Lung microvascular endothelial cell (primary cell): Measurements from ENCODE around the gene LSR. TPM values are rescaled to one million over a fixed set of nuclear protein-coding genes. Genes with fewer than 3 reads are reported as not detected.

ENCODE experiments used
- DNase-seq, 2 donors: peaks; one replicate each; pipeline versions ENCODE4 v3.0.0 to v3.0.0-alpha.2; 2010; ENCODE audit warnings: low read depth in 2 of 2
- total RNA-seq: library from RNA; depleted of rRNA; stranded (reverse); fragments of >200 nt; gene quantifications from 2 replicates; pipeline ENCODE4 v1.2.1, GENCODE V29; 2014

The LSR gene, protein sequence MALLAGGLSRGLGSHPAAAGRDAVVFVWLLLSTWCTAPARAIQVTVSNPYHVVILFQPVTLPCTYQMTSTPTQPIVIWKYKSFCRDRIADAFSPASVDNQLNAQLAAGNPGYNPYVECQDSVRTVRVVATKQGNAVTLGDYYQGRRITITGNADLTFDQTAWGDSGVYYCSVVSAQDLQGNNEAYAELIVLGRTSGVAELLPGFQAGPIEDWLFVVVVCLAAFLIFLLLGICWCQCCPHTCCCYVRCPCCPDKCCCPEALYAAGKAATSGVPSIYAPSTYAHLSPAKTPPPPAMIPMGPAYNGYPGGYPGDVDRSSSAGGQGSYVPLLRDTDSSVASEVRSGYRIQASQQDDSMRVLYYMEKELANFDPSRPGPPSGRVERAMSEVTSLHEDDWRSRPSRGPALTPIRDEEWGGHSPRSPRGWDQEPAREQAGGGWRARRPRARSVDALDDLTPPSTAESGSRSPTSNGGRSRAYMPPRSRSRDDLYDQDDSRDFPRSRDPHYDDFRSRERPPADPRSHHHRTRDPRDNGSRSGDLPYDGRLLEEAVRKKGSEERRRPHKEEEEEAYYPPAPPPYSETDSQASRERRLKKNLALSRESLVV
- 0.20 and 0.44 TPM in 2 replicates for total RNA-seq

DNA sequence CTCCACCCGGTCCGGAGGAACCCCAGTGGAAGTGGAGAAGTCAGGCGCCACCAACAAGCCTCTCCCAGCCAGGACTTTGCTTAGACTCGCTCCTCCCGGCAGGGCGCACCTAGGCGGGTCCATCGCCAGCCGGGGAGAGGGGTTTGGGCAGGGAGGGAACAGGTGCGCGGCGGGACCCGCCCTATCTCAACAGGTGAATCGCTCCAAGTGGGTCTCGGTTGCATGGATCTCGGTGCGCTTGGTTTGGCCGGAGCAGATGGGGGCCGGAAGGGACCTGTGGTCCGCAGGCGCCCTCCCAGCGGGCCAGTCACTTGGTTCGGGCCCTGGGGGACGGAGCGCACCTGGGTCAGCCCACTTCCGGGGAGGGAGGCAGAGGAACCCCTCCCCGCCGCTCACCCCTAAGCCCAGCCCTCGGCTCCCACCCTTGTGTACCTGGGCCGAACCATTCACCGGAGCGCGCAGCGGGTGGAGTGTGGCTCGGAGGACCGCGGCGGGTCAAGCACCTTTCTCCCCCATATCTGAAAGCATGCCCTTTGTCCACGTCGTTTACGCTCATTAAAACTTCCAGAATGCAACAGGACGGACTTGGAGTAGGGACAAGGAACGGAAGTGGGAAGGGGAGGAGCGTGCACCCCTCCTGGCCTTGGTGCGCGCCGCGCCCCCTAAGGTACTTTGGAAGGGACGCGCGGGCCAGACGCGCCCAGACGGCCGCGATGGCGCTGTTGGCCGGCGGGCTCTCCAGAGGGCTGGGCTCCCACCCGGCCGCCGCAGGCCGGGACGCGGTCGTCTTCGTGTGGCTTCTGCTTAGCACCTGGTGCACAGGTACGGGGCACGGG is at the start of gene LSR:
Gene LSR, plus strand, starts transcription at position 693 of the 836 bp plus-strand sequence. Its CDS starts 21 bp downstream, at position 714.
- no peak for DNase-seq

DNA sequence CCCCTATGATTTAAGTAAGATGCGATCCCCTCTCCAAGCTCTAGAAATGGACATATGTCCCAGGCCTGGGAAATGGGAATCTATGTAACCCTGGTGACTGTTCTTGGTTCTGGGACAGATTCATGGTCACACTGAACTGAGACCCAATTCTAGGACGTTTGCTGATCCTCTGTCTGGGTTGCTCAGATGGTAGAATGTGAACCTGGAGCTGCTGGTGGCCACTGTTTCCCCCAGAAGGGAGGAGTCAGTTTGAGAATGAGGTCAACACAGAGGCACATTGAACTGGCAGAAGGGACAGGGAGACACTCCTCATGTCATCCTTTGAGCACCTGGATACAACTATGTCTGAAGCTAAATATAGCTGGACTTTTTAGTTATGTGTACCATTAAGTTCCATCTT is 49.3 kb upstream of the LSR start:
- DNase-seq, result no peak

DNA sequence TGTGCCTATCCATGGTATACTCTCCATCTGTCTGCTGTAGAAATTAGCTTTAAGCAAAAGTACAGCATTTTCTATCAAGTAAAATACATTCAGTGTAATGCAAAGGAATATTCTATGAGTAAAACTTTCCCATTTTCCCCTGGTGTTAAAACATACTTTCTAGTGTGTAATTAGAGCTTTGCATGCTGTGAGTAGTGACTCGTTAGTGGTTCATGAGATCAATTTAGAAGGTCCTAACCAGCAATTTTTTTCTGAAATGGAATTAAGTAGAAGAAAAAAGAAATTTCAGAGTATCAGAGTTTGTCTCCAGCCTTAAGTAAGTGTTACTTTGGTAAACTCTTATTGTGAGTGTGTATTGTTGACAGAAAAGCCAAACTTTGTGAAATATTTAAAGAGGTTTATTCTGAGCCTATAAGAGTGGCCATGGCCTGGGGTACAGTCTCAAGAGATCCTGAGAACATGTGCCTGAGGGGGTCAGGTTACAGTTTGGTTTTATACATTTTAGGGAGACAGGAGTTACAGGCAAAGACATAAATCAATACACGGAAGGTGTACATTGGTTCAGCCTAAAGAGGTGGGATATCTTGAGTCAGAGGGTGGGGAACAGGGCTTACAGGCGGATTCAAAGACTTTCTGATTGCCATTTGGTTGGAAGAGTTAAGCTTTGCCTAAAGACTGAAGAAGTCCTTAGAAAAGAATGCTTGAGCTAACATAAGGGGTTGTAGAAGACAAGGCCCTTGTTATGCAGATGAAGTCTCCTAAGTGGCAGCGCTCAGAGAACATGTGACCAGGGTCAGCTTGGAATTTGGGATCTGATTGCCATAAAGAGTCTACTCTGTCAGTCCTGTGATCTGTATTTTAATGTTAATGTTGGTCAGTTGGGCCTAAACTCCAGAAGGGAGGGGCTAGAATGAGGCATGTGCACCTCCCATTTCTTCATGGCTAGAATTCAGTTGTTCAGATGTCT is 45.8 kb upstream of the LSR start:
- DNase-seq, result no peak

DNA sequence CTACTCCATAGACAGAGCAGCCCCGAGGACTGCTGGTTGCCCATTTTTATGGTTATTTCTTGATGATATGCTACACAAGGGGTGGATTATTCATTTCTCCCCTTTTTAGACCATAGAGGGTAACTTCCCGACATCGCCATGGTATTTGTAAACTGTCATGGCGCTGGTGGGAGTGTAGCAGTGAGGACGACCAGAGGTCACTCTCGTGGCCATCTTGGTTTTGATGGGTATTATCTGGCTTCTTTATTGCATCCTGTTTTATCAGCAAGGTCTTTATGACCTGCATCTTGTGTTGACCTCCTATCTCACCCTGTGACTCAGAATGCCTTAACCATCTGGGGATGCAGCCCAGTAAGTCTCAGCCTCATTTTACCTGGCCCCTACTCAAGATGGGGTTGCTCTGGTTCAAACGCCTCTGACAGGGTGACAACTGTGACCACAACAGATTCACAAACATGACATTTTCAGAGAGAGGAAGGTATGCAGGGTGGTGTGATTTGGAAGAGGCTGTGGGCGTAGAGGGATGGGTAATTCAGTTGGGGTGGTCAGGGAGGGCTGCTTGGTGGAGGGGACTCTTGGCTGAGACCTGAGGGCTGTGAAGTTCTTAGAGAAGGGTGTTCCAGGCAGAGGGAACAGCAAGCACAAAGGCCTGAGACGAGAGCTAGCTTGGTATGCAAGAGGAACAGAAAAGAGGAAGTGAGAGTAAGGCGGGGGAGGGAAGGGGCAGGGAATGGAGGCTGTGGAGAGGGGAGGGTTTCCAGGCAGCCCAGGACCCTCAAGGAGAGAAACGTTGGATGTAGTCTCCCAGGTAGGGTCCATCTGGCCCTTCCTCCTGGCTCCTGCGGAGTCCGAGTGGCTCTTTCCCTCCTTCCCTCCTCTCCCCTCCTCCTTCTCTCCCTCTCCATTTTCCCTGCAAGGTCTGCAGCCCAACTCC is 43.7 kb upstream of the LSR start:
- no peak for DNase-seq

DNA sequence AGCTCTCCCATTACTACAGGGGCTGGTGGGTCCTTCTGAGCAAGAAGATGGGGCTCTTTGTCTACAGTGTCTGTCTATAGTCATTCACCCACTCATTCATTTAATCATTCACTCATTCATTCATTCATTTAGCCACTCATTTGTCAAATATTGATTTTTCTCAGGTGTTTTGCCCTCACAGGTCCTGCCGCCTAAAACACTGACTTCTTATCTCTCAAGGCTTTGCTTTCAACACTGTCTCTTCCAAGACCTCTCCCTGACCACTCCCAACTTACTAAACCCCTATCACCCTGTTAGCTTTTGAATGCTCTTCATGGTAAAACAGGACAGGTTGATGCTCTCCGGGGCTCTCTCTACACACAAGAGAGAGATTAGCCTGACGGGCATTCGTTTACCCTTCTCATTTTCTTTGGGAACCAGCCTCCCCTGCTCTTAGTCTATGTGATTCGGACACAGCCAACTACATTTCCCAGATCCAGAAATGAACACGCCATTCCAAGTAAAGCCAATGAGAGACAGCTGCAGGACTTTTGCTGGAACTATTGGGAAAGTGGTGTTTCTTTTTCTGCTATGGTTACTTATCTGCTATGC is 43.0 kb upstream of the LSR start:
- DNase-seq, result no peak

DNA sequence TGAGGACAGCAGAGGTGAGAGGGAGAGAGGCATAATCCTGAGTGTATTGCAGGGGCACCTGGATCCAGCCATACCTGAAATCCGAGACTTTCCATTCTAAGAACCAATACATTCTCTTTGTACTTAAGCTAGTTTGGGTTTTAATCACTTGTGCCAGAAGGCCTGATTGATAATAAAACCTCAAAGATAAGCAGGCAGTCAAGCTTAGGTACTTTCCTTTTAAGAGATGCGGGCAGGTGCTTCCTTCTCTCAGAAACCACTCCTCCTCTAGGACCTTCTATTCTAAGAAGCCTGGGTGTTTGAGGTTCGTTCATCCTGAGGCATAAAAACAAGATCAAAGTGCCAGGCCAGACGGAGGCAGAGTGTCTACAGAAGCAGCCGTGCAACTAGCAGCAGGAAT is 42.4 kb upstream of the LSR start:
- DNase-seq, result no peak

DNA sequence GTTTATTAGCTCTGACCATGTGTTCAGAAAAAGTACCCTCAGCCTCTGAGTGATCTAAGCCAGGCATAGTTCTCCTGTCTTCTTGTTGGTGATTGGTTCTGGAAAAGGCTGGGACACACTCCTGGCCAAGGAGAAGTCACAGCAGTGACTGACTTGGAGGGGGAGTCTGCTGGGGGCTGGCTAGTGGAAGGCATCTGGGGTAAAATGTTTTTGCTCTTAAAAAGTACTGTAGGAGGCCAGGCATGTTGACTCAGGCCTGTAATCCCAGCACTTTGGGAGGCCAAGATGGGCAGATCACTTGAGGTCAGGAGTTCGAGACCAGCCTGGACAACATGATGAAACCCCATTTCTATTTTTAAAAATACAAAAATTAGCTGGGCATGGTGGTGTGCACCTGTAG is 41.9 kb upstream of the LSR start:
- DNase-seq, result no peak

DNA sequence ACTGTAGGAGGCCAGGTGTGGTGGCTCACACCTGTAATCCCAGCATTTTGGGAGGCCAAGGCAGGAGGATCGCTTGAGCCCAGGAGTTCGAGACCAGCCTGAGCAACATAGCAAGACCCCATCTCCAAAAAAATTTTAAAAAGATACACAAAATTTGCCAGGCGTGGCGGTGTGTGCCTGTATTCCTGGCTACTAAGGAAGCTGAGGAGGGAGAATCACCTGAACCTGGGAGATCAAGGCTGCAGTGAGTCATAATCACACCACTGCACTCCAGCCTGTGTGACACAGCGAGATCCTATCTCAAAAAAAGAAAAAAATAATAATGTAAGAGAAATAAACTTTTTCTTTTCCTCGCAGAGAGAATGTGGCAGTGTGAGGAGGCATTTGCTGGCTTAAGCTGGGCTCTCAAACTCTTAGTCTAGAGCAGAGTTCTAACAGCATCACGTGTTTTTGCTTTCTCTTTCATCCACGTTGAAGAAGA is 41.4 kb upstream of the LSR start:
- no peak for DNase-seq

DNA sequence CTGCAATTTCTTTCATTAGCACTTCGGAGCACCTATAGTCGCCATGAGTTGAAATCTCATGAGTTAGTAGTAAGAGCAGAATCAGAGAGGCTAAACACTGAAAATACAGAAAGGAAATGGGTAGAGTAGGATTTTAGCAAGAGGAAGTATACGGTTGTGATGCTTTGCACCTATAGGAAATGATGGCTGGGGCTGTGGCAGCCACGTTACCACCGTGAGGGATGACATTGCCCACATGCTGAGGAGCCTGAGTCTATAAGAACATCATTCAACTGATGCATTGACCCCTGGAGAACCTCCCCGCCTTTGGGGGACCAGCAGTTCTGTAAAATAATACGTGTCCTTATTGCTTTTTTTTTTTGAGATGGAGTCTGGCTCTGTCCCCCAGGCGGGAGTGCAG is 40.7 kb upstream of the LSR start:
- no peak for DNase-seq

DNA sequence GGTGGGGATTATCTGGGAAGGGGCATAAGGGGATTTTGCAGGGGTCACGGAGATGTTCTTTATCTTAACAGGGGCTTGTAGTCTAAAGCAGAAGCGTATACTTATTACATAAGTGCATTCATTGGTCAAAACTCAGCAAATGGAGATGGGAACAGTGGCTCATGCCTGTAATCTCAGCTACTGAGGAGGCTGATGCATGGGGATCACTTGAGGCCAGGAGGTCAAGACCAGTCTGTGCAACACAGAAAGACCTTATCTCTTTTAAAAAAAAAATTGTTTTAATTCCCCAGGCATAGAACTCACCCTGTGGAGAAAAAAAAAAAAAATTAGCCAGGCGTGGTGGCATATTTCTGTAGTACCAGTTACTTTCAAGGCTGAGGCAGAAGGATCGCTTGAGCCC is 39.2 kb upstream of the LSR start:
- no peak for DNase-seq

DNA sequence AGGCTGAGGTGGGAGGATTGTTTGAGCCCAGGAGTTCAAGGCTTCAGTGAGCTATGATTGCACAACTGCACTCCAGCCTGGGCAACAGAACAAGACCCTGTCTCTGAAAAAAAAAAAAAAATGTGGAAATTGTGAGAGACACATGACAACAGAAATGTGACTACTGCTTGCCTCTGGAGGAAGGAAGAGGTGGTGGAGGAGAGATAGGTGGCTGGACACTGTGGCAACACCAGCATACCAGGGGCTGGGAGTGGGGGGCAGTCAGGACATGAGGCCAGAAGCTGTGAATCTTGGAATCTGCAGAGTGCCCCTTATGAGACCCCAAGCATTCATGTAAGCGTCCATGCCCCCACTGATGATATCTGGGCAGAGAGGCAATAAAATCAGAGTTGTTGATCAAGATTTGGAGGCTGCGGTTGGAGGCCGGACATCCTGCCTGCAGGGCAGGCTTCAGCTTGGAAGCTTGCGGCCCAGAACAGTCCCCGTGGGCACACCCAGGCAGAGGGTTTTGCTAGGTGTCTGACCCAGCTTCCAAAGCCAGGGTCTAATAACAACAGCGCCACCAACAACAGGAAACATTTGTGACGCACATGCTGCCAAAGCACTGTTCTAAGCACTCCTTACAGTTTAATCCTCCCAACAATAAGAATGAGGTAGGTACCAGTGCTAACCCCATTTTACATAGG is 37.1 kb upstream of the LSR start:
- DNase-seq, result peak; percentile 47 to 66

DNA sequence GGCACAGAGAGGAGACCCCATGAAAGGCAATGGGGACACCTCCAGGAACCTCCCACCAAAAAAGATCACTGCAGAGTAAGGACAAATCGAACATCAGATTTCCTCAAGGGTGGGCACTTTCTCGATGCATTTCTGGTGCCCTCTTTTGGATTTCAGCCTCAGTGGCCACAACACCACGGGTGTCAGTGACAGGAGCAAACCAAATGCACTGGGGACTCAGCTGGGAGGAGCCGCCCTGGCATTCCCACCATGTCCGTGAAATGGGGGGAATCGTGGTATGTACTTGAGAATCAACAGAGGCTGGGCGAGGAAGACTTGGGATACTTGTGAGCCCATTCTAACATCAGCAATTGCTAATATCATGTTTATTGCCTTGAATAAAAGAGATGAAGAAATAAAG is 36.6 kb upstream of the LSR start:
- DNase-seq, result no peak

DNA sequence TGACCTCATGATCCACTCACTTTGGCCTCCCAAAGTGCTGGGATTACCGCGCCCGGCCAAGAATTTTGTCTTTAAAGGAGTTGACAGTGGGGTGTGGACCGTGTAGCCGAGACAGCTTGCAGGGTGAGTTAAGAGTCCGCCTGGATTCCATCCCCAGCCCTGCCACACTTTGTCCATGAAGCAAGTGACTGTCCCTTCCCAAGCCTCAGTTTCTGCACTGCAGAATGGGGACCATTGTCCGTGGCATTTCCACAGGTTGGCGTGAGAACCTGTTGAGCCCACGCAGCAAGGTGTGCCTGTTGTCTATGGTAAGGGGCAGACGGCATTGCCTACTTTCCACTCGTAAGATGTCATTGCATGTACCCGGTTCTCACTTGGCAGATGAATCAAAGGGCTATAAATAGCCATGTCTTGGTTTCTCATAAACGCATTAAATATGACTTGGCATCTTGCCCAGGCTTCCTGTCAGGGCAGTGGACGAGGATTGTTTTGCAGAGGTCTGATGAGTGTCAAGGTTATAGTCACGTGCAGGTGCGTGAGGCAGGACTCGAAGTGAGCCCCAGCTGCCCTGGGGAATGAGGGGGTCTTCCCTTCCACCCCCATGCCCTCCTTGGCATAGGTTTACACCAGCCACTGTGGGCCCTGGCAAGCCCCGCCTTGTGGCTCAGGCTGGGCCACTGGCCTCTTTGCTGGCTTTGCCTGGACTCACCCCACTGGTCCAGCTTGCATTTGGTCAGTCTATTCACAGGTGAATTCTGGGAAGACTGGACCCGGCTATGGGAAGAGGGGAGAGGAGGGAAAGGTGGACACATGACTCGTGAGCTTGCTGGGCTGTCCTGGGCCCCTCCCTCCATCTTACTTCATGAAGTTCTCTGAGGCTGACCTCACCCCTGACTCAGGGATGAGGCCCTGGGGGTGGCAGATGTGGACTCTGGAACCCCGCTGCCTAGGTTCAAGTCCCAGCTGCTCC is 34.9 kb upstream of the LSR start:
- peak; percentile 95 to 98 for DNase-seq

DNA sequence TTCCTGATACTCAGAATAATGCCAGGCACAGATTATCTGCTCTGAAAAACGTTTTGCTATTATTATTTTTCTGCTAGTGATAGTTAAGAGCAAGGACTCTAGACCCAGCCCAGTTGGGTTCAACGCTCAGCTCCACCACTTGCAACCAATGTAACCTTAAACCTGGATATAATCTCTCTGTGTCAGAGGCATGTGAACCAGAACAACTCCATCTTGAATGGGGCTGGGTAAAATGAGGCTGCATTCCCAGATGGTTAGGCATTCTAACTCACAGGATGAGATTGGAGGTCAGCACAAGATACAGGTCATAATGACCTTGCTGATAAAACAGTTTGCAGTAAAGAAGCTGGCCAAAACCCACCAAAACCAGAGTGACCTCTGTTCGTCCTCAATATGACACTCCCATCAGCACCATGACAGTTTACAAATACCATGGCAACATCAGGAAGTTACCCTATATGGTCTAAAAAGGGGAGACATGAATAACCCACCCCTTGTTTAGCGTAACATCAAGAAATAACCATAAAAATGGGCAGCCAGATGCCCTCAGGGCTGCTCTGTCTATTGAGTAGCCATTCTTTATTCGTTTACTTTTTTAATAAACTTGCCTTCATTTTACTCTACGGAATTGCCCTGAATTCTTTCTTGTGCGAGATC is 33.9 kb upstream of the LSR start:
- DNase-seq, result no peak

DNA sequence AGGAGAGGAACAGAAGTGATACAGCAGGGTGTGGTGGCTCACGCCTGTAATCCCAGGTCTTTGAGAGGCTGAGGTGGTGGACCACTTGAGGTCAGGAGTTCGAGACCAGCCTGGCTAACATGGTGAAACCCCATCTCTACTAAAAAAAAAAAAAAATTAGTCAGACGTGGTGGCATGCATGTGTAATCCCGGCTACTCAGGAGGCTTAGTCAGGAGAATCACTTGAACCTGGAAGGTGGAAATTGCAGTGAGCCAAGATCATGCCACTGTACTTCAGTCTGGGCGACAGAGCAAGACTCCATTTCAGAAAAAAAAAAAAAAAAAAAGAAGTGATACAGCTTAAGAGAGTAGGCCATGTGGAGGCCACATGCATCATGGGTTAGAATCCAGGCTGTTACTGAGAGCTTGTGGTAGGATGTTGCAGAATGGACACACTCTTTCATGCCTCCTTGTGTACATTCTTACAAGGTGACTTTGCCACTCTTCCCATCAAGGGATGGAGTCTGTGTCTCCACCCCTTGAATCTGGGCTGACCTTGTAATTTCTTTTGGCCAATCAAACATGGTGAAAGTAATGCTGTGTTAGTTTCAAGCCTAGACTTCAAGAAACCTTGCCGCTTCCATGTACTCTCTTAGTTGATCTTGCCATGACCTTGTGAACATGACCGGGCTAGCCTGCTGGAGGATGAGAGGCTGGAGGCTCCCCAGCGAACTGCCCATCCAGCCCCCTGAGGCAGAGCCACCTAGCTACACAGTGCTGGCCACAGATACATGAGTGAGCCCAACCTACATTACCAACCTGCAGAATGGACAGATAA is 32.6 kb upstream of the LSR start:
- DNase-seq, result no peak
